HG03103 (cell line): ENCODE measurements around the gene NEK2.
"Not testable (repeated sequence)": the region's sequence is repeated elsewhere in the genome, so short reads cannot be mapped to it uniquely, and the experiment has no call there.

Experiments
- ATAC-seq: cut with Tn5 transposase; IDR thresholded peaks from one replicate; pipeline ENCODE4 v1.9.1; 2021; ENCODE audit warnings: low read depth; ENCODE audit not compliant: unreplicated experiment

NEK2 gene

GRCh38 chr1:211675230-211676105 is at the start of gene NEK2:
NEK2 (minus strand) TSS chr1:211675621; CDS start chr1:211675479, 142 bp downstream.
- peak; percentile 98 for ATAC-seq

- no peak for ATAC-seq
Measured at GRCh38 chr1:211724687-211725196, 49.3 kb upstream of the NEK2 start.

- ATAC-seq: no peak
Measured at GRCh38 chr1:211723273-211723672, 47.9 kb upstream of the NEK2 start.

- no peak for ATAC-seq
Measured at GRCh38 chr1:211722277-211723175, 47.1 kb upstream of the NEK2 start.

GRCh38 chr1:211716555-211716954 is 41.1 kb upstream of the NEK2 start:
- not testable (repeated sequence) for ATAC-seq

- ATAC-seq: no peak
Measured at GRCh38 chr1:211715971-211716370, 40.5 kb upstream of the NEK2 start.

GRCh38 chr1:211714154-211714553 is 38.7 kb upstream of the NEK2 start:
- no peak for ATAC-seq

- ATAC-seq: no peak
Measured at GRCh38 chr1:211713231-211713630, 37.8 kb upstream of the NEK2 start.

GRCh38 chr1:211711315-211711705 is 35.9 kb upstream of the NEK2 start:
- ATAC-seq: no peak

GRCh38 chr1:211710566-211711314 is 35.3 kb upstream of the NEK2 start:
- ATAC-seq: no peak

- ATAC-seq: no peak
Measured at GRCh38 chr1:211708926-211709325, 33.5 kb upstream of the NEK2 start.

GRCh38 chr1:211708006-211708405 is 32.6 kb upstream of the NEK2 start:
- ATAC-seq: no peak

- no peak for ATAC-seq
Measured at GRCh38 chr1:211705467-211706091, 30.2 kb upstream of the NEK2 start.

GRCh38 chr1:211704543-211704942 is 29.1 kb upstream of the NEK2 start:
- ATAC-seq: no peak

- ATAC-seq: no peak
Measured at GRCh38 chr1:211703812-211704537, 28.6 kb upstream of the NEK2 start.

GRCh38 chr1:211701733-211702132 is 26.3 kb upstream of the NEK2 start:
- ATAC-seq: no peak

GRCh38 chr1:211699059-211699458 is 23.6 kb upstream of the NEK2 start:
- no peak for ATAC-seq

- peak; percentile 46 for ATAC-seq
Measured at GRCh38 chr1:211698161-211699026, 23.0 kb upstream of the NEK2 start.
